Colonic mucosa (tissue), 4 donors: Measurements from ENCODE around the gene KCNK6. TPM values are rescaled to one million over a fixed set of nuclear protein-coding genes. Genes with fewer than 3 reads are reported as not detected.

ENCODE experiments used
- DNase-seq: peaks from one replicate; pipeline ENCODE4 v3.0.0-alpha.2; 2020
- H3K27ac ChIP-seq: fragments of 200-600 bp; one replicate; pipeline ENCODE4 v1.8.0; 2021
- H3K27me3 ChIP-seq: fragments of 200-600 bp; one replicate; pipeline ENCODE4 v1.8.0; 2021
- H3K36me3 ChIP-seq: fragments of 200-600 bp; one replicate; pipeline ENCODE4 v1.8.0; 2021
- H3K4me1 ChIP-seq: fragments of 200-600 bp; one replicate; pipeline ENCODE4 v1.8.0; 2021; ENCODE audit warnings: mild to moderate bottlenecking
- H3K4me3 ChIP-seq: fragments of 200-600 bp; one replicate; pipeline ENCODE4 v1.8.0; 2021
- H3K9ac ChIP-seq, 2 donors: one replicate each; pipeline ENCODE4 v1.7.0; 2013; ENCODE audit warnings: control low read depth in 2 of 2, low read depth in 2 of 2, low read length in 2 of 2
- H3K9me3 ChIP-seq: fragments of 200-600 bp; one replicate; pipeline ENCODE4 v1.8.0; 2021
- CTCF ChIP-seq: fragments of 200-600 bp; IDR thresholded peaks from one replicate; pipeline ENCODE4 v1.8.0; 2022; ENCODE audit warnings: antibody characterized with exemption, mild to moderate bottlenecking
- intact Hi-C: fragments of 100-400 bp; cut with DNase I; formaldehyde crosslinking; loops from one replicate; pipeline ENCODE4 v1.14.1; 2022
- total RNA-seq, 2 donors: library from RNA; stranded (reverse); fragmentation: NEBNext Ultra II Directional in 1 of 2; extraction: Animal tissue kit (Norgen Biotek cat#: 25700) in 1 of 2; gene quantifications; one replicate each; pipeline ENCODE4 v1.2.1, GENCODE V29; 2021
- donor health status: healthy.
- donor health status: DM: no; HTN: no; CAD: no.
- donor health status: DM: no; HTN: no; CAD: no.

Gene KCNK6
- total RNA-seq, 2 donors from 2014 or later, result 19.8 to 23.4 TPM

GRCh38 chr19:38277549-38277948 is 42.1 kb upstream of the KCNK6 start:
- no peak overlapping the region for H3K4me3 ChIP-seq
- no peak overlapping the region for H3K9ac ChIP-seq
- no peak for TF ChIP-seq CTCF
- peak overlapping the region; percentile 13 for H3K27ac ChIP-seq
- H3K36me3 ChIP-seq, result no peaks in the 10 kb centered on the region
- no peaks in the 10 kb centered on the region for H3K9me3 ChIP-seq
- H3K27me3 ChIP-seq, result no peaks in the 10 kb centered on the region
- H3K4me1 ChIP-seq, result peaks cover 2% of the 10 kb centered on the region
- intact Hi-C loops, result no loop called here
- no peak for DNase-seq

GRCh38 chr19:38277969-38278680 is 41.5 kb upstream of the KCNK6 start:
- intact Hi-C loops, result no loop called here
- Histone ChIP-seq H3K4me1 (no peaks in the 10 kb centered on the region), H3K4me3 (no peak overlapping the region), H3K27ac (peak overlapping the region; percentile 13), H3K9ac (peak overlapping the region in 1 of 2 donors; percentile 65), H3K36me3 (no peaks in the 10 kb centered on the region), H3K27me3 (no peaks in the 10 kb centered on the region), H3K9me3 (no peaks in the 10 kb centered on the region)
- no peak for DNase-seq
- TF ChIP-seq CTCF, result no peak

GRCh38 chr19:38278751-38279150 is 40.9 kb upstream of the KCNK6 start:
- H3K9me3 ChIP-seq, result no peaks in the 10 kb centered on the region
- no peak for TF ChIP-seq CTCF
- H3K27ac ChIP-seq, result no peak overlapping the region
- H3K9ac ChIP-seq, result no peak overlapping the region
- intact Hi-C loops, result no loop called here
- no peaks in the 10 kb centered on the region for H3K4me1 ChIP-seq
- H3K36me3 ChIP-seq, result no peaks in the 10 kb centered on the region
- no peak for DNase-seq
- H3K27me3 ChIP-seq, result no peaks in the 10 kb centered on the region
- H3K4me3 ChIP-seq, result no peak overlapping the region

- Histone ChIP-seq H3K36me3 (no peaks in the 10 kb centered on the region), H3K27ac (no peak overlapping the region), H3K9me3 (no peaks in the 10 kb centered on the region), H3K4me1 (no peaks in the 10 kb centered on the region), H3K27me3 (no peaks in the 10 kb centered on the region), H3K9ac (no peak overlapping the region), H3K4me3 (no peak overlapping the region)
- intact Hi-C loops, result no loop called here
- no peak for TF ChIP-seq CTCF
- DNase-seq, result no peak
Observed at GRCh38 chr19:38280030-38280921, 39.4 kb upstream of the KCNK6 start.

GRCh38 chr19:38281811-38282566 is 37.7 kb upstream of the KCNK6 start:
- peaks cover 4% of the 10 kb centered on the region for H3K36me3 ChIP-seq
- H3K4me1 ChIP-seq, result no peaks in the 10 kb centered on the region
- no peaks in the 10 kb centered on the region for H3K27me3 ChIP-seq
- H3K9me3 ChIP-seq, result no peaks in the 10 kb centered on the region
- H3K27ac ChIP-seq, result no peak overlapping the region
- H3K9ac ChIP-seq, result no peak overlapping the region
- TF ChIP-seq CTCF, result no peak
- DNase-seq, result no peak
- intact Hi-C loops, result no loop called here
- H3K4me3 ChIP-seq, result no peak overlapping the region
